Esophagus squamous epithelium (tissue), 5 donors: ENCODE data around the gene ACYP1. TPM values are rescaled to one million over a fixed set of nuclear protein-coding genes. Genes with fewer than 3 reads are reported as not detected.

Source experiments
- DNase-seq: peaks from one replicate; lab custom pipeline; 2025; lab: John Stamatoyannopoulos, UW
- H3K27ac ChIP-seq, 4 donors: fragments of 200-600 bp; sonication (generic); one replicate each; pipeline ENCODE4 v1.5.1; 2016 to 2019; ENCODE audit warnings: mild to moderate bottlenecking in 1 of 4
- H3K27me3 ChIP-seq, 4 donors: fragments of 200-600 bp; sonication (generic); 1 replicate in 3 of 4; 2 replicates in 1 of 4; pipeline versions ENCODE4 v1.5.1 to v1.6.0; 2017 to 2021; ENCODE audit warnings: antibody characterized with exemption in 1 of 4
- H3K36me3 ChIP-seq, 3 donors: fragments of 200-600 bp; sonication (generic); one replicate each; pipeline ENCODE4 v1.5.1; 2016 to 2019
- H3K4me1 ChIP-seq, 3 donors: fragments of 200-600 bp; sonication (generic); one replicate each; pipeline ENCODE4 v1.5.1; 2017 to 2019
- H3K4me3 ChIP-seq, 4 donors: fragments of 200-600 bp; sonication (generic); 1 replicate in 3 of 4; 2 replicates in 1 of 4; pipeline ENCODE4 v1.5.1; 2016 to 2019; ENCODE audit warnings: mild to moderate bottlenecking in 2 of 4, moderate library complexity in 1 of 4
- H3K9me3 ChIP-seq, 3 donors: fragments of 200-600 bp; sonication (generic); one replicate each; pipeline ENCODE4 v1.5.1; 2016 to 2019
- POLR2A ChIP-seq, 4 donors: fragments of 450-650 bp; IDR thresholded peaks; one replicate each; pipeline ENCODE4 v1.6.1; 2017; ENCODE audit warnings: antibody characterized with exemption in 4 of 4, mild to moderate bottlenecking in 4 of 4, moderate library complexity in 3 of 4
- WGBS, 2 donors: methylation state at CpG; one replicate each; pipeline ENCODE4 v1.1.5; 2018; 5-methylcytosine and 5-hydroxymethylcytosine counted together
- intact Hi-C: fragments of 100-400 bp; cut with DNase I; formaldehyde crosslinking; loops from one replicate; pipeline ENCODE4 v1.15.0; 2022
- total RNA-seq, 4 donors: library from RNA; depleted of rRNA; stranded (reverse); fragments of >200 nt; gene quantifications; one replicate each; pipeline ENCODE4 v1.1.0, GENCODE V29; 2016
- TF ChIP-seq, protein P1 (sequence below), 6 experiments: fragments of 450-650 bp in 4 of 6; fragments of 200-600 bp in 2 of 6; sonication (generic) in 2 of 6; IDR thresholded peaks; one replicate each; pipeline ENCODE4 v1.5.1; 2016 to 2019; ENCODE audit warnings: antibody characterized with exemption in 6 of 6, mild to moderate bottlenecking in 4 of 6, moderate library complexity in 4 of 6
- donor health status: DM: yes; HTN: yes; CAD: no.

Gene ACYP1
- total RNA-seq, 4 donors from 2014 or later, result 11.0 to 28.0 (median 15.4) TPM

DNA sequence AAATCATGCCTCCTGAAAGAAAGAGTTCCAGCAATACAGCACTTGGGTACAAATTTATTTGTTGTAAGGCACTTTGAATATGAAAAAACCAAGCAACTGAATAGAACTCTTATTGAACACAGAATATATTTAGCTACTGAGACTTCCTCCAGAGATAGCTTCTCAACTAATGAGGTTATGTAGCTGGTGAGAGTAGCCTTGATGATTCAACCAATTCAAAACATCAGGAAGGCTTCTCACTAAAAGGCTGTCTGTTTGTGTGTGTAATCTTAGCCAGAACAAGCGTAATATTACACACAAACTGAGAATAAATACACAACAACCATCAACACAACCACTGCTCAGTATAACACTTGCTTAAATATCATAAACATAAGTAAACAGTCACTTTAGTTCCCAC lies 40.7 kb downstream of the ACYP1 start:
- H3K36me3 ChIP-seq, result peaks cover 0 to 95% (median 9%) of the 10 kb centered on the region in 3 donors
- H3K9me3 ChIP-seq, result no peaks in the 10 kb centered on the region
- WGBS, 2 donors, result 64 to 70% methylated on average over 1 of the region's 1 CpG

GRCh38 chr14:75022655-75023054 lies 41.2 kb downstream of the ACYP1 start:
- no peak for DNase-seq
- intact Hi-C loops, result no loop called here
- H3K36me3 ChIP-seq, result peaks cover 0 to 96% (median 9%) of the 10 kb centered on the region in 3 donors

More for the DNA sequence above, 40.7 kb downstream of the ACYP1 start:
- TF ChIP-seq, protein P1, sequence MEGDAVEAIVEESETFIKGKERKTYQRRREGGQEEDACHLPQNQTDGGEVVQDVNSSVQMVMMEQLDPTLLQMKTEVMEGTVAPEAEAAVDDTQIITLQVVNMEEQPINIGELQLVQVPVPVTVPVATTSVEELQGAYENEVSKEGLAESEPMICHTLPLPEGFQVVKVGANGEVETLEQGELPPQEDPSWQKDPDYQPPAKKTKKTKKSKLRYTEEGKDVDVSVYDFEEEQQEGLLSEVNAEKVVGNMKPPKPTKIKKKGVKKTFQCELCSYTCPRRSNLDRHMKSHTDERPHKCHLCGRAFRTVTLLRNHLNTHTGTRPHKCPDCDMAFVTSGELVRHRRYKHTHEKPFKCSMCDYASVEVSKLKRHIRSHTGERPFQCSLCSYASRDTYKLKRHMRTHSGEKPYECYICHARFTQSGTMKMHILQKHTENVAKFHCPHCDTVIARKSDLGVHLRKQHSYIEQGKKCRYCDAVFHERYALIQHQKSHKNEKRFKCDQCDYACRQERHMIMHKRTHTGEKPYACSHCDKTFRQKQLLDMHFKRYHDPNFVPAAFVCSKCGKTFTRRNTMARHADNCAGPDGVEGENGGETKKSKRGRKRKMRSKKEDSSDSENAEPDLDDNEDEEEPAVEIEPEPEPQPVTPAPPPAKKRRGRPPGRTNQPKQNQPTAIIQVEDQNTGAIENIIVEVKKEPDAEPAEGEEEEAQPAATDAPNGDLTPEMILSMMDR (IDR thresholded peaks at IDR 0.05), result no peak
- TF ChIP-seq POLR2A (IDR thresholded peaks at IDR 0.05), result no peak
- peaks cover 0 to 19% (median 3%) of the 10 kb centered on the region in 3 donors for H3K4me1 ChIP-seq
- H3K4me3 ChIP-seq, result no peak overlapping the region
- intact Hi-C loops, result no loop called here
- no peak for DNase-seq
- no peaks in the 10 kb centered on the region for H3K27me3 ChIP-seq
- peak overlapping the region in 2 of 4 donors; percentile 5 to 10 for H3K27ac ChIP-seq

GRCh38 chr14:75018694-75019093 lies 45.1 kb downstream of the ACYP1 start:
- no peak for DNase-seq
- no peaks in the 10 kb centered on the region for H3K9me3 ChIP-seq
- H3K36me3 ChIP-seq, result peaks cover 9 to 97% (median 21%) of the 10 kb centered on the region in 3 donors
- no peaks in the 10 kb centered on the region for H3K27me3 ChIP-seq
- peak overlapping the region in 3 of 4 donors; percentile 13 to 67 (median 61) for H3K27ac ChIP-seq
- no peak overlapping the region for H3K4me3 ChIP-seq
- H3K4me1 ChIP-seq, result peaks cover 0 to 21% (median 3%) of the 10 kb centered on the region in 3 donors
- 38 to 53% methylated on average over 3 of the region's 3 CpGs for WGBS, 2 donors
- TF ChIP-seq, protein P1 (IDR thresholded peaks at IDR 0.05), result no peak
- TF ChIP-seq POLR2A (IDR thresholded peaks at IDR 0.05), result no peak
- intact Hi-C loops, result no loop called here

More at GRCh38 chr14:75022655-75023054, 41.2 kb downstream of the ACYP1 start:
- no peaks in the 10 kb centered on the region for H3K27me3 ChIP-seq
- H3K27ac ChIP-seq, result peak overlapping the region in 1 of 4 donors; percentile 10
- 56 to 78% methylated on average over 8 of the region's 8 CpGs for WGBS, 2 donors
- H3K4me3 ChIP-seq, result no peak overlapping the region
- H3K4me1 ChIP-seq, result peaks cover 0 to 24% (median 3%) of the 10 kb centered on the region in 3 donors
- no peaks in the 10 kb centered on the region for H3K9me3 ChIP-seq
- TF ChIP-seq, protein P1 (IDR thresholded peaks at IDR 0.05), result peak in 3 of 6 experiments; percentile 18 to 42 (median 25)
- no peak for TF ChIP-seq POLR2A (IDR thresholded peaks at IDR 0.05)

DNA sequence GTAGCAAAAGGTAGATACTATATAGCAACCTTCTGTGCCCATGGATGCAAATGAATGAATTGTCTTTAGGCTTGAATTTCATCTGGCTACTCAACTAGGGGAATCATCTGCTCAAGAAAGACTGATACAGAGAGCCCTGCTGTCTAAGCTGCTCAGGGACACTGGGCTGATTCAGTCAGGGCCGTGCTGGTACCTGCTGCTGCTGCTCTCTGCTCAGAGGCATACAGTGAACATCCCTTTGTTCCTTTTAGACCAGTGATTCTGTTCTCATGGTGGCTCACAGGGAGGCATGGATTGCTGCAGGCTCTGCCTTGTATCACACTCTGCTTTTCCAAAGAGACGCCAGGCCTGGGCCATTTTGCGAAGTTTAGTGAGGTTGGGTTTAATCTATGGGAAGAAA lies 47.0 kb downstream of the ACYP1 start:
- Histone ChIP-seq H3K36me3 (peaks cover 9 to 96% (median 16%) of the 10 kb centered on the region in 3 donors), H3K4me1 (peaks cover 0 to 24% (median 3%) of the 10 kb centered on the region in 3 donors), H3K9me3 (no peaks in the 10 kb centered on the region), H3K27me3 (no peaks in the 10 kb centered on the region), H3K27ac (no peak overlapping the region), H3K4me3 (no peak overlapping the region)
- intact Hi-C loops, result no loop called here
- no peak for DNase-seq
- no peak for TF ChIP-seq POLR2A (IDR thresholded peaks at IDR 0.05)
- TF ChIP-seq, protein P1 (IDR thresholded peaks at IDR 0.05), result no peak
- WGBS, 2 donors, result 88 to 91% methylated on average over 2 to 3 of the region's 3 CpGs

GRCh38 chr14:75015496-75015895 lies 48.3 kb downstream of the ACYP1 start:
- Histone ChIP-seq H3K36me3 (peaks cover 9 to 91% (median 16%) of the 10 kb centered on the region in 3 donors), H3K9me3 (no peaks in the 10 kb centered on the region), H3K4me3 (no peak overlapping the region), H3K27ac (no peak overlapping the region), H3K27me3 (no peaks in the 10 kb centered on the region), H3K4me1 (peaks cover 0 to 37% (median 9%) of the 10 kb centered on the region in 3 donors)
- intact Hi-C loops, result no loop called here
- no peak for TF ChIP-seq POLR2A (IDR thresholded peaks at IDR 0.05)
- TF ChIP-seq, protein P1 (IDR thresholded peaks at IDR 0.05), result no peak
- no peak for DNase-seq
- WGBS, 2 donors, result 79 to 87% methylated on average over 5 of the region's 5 CpGs
